ENCODE data around the gene OR2A7.
"Not testable (repeated sequence)": the region's sequence is repeated elsewhere in the genome, so short reads cannot be mapped to it uniquely, and the experiment has no call there.

GRCh38 chr7:144217200-144217599 lies 47.4 kb downstream of the OR2A7 start:
- not testable (repeated sequence) for TF ChIP-seq CTCF (IDR thresholded peaks at IDR 0.05); POLR2AphosphoS5 (IDR thresholded peaks at IDR 0.05; ENCODE audit: insufficient read depth in 1 of 2, low read depth in 1 of 2)
